ENCODE results near the gene CRYBB3.
A peak's percentile ranks its signal among the peaks of the same experiment; 100 is the strongest.

Gene CRYBB3

GRCh38 chr22:25206998-25207397 lies 7.3 kb downstream of the CRYBB3 start:
- H3K4me3 ChIP-seq (ENCODE audit: low read length), result no peak overlapping the region
- TF ChIP-seq CTCF (conservative IDR thresholded peaks at IDR 0.05; ENCODE audit: low read depth, low read length), result no peak
- no peak for DNase-seq (ENCODE audit: low read depth)

- TF ChIP-seq CTCF (conservative IDR thresholded peaks at IDR 0.05; ENCODE audit: low read depth, low read length), result no peak
- DNase-seq (ENCODE audit: low read depth), result no peak
These were observed 8.0 kb downstream of the CRYBB3 start for GRCh38 chr22:25207553-25208157.

GRCh38 chr22:25208328-25208727 lies 8.7 kb downstream of the CRYBB3 start:
- TF ChIP-seq CTCF (conservative IDR thresholded peaks at IDR 0.05; ENCODE audit: low read depth, low read length), result no peak
- DNase-seq (ENCODE audit: low read depth), result no peak
- H3K4me3 ChIP-seq (ENCODE audit: low read length), result no peak overlapping the region

More at GRCh38 chr22:25207553-25208157, 8.0 kb downstream of the CRYBB3 start:
- H3K4me3 ChIP-seq (ENCODE audit: low read length), result no peak overlapping the region

- no peak overlapping the region for H3K4me3 ChIP-seq (ENCODE audit: low read length)
- DNase-seq (ENCODE audit: low read depth), result no peak
- no peak for TF ChIP-seq CTCF (conservative IDR thresholded peaks at IDR 0.05; ENCODE audit: low read depth, low read length)
These were observed 9.3 kb downstream of the CRYBB3 start for GRCh38 chr22:25208743-25209505.

- no peak overlapping the region for H3K4me3 ChIP-seq (ENCODE audit: low read length)
- no peak for TF ChIP-seq CTCF (conservative IDR thresholded peaks at IDR 0.05; ENCODE audit: low read depth, low read length)
- DNase-seq (ENCODE audit: low read depth), result no peak
These were observed 11.1 kb downstream of the CRYBB3 start for GRCh38 chr22:25210793-25211192.

- no peak for DNase-seq (ENCODE audit: low read depth)
- peak; percentile 7 for TF ChIP-seq CTCF (conservative IDR thresholded peaks at IDR 0.05; ENCODE audit: low read depth, low read length)
- H3K4me3 ChIP-seq (ENCODE audit: low read length), result no peak overlapping the region
These were observed 12.7 kb downstream of the CRYBB3 start for GRCh38 chr22:25212337-25212736.

GRCh38 chr22:25213221-25213620 lies 13.6 kb downstream of the CRYBB3 start:
- H3K4me3 ChIP-seq (ENCODE audit: low read length), result no peak overlapping the region
- DNase-seq (ENCODE audit: low read depth), result no peak
- TF ChIP-seq CTCF (conservative IDR thresholded peaks at IDR 0.05; ENCODE audit: low read depth, low read length), result no peak

Data from retinal pigment epithelial cell (primary cell).